Measurements from ENCODE around the gene KCTD16.

Gene KCTD16

DNA sequence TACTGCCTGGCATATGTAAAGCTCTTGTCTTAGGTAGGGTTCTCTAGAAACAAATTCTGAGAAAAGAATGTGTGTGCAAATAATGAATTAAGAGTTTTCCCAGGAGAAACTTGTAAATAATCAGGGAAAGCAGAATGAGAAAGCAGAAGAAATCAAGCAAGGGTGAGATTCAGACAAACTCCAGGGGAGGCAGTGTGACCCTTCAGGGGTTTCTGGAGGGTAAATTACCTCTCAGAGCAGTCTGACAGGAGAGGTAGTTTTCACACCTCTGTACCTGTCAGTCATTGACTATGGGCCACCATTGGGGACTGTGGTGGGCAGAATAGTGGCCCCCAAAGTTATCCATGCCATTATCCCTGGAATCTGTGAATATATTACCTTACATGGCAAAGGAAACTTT lies 124.6 kb downstream of the KCTD16 start:
- no peak for DNase-seq

DNA sequence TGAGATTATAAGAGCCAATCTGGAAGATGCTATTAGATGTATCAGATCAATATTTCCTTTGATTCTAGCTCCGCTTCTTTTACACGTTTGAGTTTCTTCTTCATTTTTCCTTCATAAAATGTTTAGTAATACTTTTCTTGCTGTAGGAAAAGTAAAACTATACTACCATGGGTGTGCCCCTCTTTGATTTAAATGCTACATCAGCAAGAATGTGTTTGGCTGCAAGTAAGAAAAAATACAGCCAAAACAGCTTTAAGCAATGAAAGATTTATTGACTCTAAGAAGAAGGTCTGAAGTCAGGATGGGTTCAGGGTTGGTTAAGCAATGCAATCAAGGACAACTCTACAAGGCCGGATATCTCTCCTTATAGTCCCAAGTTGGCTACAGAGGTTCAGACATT lies 126.4 kb downstream of the KCTD16 start:
- DNase-seq: no peak

DNA sequence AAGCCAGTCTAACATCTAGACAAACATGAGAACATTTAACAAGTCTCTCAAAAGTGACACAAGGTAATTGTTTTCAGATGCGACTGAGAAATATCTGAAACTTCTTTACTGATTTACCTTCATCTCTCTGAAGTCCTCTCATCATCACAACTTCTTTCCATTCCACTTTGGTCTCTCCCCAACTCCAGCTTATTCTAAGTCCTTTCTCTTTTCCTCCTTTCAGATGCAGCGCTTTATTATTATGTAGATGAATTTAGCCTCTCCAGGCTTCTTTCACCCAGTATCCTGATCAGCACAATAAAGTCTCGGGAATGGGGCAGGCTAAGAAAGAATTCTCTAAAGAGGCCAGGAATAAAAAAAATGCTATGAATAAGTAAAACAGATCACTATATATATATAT lies 128.0 kb downstream of the KCTD16 start:
- no peak for DNase-seq

DNA sequence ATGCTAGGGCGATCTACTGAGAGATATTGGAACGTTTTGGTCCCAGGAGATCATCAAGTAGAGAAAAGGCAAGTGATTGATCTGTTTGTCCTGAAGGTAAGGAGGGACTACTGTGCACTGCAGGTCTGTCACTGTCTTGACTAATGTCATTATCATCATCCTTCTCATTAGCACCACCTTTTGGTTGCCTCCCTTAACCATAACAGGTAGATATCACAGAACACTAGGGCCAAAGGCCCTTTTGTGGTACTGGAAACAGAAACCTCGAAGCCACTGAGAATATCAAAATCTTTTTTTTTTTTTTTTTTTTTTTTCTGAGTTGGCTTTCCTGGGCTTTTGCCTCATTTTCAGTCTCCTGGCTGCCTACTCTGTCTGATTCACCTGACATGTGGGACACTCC lies 134.0 kb downstream of the KCTD16 start:
- no peak for DNase-seq

DNA sequence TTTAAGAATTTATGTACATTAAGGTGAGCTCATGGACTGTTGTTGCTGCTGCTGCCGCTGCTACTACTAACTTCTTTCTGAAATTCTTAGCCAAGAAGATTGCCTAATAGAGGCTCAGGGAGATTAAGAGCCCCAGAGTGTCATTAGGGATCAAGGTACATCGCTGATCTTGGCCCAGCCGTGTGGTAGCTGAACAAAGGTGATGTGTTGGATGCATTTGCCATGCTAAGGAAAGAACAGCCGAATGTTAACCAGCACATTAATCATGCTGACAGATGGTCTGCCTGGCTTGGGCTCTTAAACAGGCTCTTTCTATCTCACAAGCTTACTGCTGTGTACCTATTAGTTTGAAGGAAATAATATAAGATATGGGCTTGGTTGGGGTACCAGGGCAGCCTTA lies 137.1 kb downstream of the KCTD16 start:
- DNase-seq: no peak

DNA sequence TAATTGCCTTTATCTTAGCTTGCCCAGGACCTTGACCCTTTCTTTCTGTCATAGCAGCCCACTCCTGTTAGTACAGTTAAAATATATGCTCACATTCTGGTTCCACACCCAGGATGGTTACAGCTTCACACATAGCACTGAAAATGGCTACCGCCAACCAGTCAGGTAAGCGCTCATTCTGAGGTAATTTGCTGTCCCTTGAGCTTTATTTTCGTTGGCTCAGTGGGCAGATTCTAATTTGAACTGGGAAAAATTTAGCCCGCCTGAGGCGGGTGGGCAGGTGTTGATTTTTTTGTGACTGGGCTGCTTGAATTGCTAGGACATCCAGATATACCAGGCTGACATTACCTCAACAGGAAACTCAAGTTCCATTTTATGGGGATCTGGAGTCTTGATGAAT lies 137.5 kb downstream of the KCTD16 start:
- DNase-seq: no peak

DNA sequence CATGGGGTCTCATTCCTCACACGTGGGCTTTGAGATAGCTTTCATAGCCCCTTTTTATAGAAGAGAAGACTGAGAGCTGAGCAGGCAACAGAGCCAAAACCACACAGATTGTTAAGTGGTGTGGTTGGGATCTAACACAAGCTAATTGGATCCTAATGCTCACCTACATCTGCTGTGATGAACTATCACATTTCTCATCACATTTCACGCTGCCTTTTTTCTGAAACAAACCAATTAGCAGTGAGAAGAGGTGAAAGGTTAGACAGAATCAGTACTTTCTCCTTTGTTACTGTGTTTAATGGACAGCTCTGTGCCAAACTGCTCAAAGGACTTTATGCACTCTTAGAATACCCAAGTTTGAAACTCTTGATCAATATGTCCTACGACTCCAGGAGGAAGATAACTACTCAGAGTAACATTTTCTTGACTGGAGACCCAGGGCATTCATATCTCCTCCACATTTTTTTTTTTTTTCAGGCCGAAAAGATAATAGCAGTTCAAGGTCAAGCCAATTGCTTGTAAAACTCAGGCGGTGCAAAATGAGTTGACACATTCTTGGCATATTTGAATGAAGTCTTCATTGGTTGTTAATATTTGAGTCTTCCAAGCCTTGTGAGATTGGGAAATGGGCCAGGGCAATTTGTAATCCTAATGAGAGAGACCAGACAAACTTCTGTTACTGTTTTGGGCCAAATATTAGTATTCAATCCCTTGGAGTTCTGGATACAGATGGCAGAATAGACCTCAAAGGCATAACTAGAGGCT lies 138.4 kb downstream of the KCTD16 start:
- DNase-seq: no peak

DNA sequence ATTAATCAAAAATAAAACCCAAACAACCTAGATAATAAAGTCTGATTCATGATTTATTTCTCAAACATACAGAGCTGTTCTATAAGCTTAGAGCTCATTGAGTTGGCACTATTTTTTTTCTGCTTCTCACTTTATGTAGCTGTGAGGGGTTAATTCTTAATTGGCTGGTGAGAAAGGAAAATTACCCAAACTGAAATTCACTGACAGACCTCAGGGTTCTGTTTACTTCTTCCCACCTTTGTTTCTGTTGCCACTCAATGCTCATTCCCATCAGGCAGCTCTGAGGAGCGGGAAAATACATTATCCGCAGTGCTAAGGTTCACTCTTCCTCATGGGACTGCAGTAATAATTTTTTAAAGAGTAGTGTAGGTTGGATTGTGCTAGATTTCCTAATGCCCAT lies 139.9 kb downstream of the KCTD16 start:
- DNase-seq: no peak

DNA sequence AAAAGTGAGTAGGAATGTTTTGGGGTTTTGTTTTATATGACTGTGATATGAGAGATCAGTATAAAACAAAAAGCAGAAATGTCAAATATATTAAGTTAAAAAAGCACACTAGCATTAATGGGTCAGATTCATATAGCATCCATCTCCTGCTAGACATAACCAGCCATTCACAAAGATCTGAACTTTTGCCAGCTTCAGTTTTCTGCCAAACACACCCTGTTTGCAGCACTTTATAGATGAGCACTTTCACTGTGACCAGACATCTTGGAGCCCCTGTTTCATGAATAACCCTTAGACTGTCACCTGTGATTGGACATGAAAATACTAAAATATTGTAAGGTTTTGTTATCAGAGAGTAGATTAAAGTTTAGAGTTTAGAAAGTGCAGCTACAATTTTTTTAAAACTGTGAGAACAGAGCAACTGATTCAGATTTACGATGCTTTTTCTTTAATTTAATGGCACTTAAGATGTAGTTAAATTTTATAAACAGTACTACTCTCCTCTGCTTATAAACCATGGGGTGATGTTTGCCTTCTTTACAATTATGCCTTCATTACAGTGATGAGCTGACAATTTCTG lies 142.6 kb downstream of the KCTD16 start:
- DNase-seq: no peak

DNA sequence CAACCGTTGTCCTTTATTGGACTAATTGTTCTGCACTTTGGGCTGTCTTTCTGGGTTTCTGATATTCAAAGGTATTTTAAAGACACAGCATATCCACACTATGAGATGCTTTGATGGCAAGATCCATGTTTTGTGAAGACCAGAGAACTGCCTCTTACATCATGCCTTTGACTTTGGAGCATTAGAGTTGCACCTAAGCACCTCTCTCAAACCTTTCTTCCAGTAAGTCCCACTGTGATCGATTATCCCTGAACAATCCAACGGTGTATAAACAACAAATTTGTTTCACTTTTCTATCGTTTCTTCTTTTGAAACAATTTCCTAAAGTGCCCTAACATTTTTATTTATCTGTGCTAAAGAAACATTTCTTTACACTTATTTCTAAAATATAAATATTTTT lies 144.4 kb downstream of the KCTD16 start:
- no peak for DNase-seq

DNA sequence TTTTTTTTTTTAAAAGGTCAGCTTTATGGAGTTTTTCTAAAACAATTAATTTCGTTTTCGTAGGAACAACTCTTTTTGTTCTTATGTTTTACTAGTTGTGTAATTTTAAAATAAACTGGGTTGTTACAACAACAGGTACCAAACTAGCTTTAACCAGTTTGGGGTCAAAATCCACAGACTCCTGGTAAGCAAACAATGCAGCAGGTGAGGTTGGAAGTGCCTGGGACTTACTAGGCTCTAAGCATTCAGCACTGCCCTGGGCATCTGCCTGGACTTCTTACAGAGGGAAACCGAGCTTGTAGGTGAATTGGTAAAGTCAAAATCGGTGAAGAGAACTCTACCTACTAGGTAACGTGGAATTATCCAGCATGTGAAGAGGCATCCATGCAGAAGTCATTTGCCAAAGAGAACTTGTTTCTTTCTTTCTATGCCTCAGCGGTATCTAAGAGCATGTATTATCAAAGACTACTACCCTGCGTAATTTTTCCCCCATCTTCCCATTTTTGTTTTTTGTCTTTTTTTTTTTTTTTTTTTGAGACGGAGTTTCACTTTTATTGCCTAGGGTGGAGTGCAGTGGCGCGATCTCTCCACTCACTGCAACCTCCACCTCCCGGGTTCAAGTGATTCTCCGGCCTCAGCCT lies 145.4 kb downstream of the KCTD16 start:
- no peak for DNase-seq

DNA sequence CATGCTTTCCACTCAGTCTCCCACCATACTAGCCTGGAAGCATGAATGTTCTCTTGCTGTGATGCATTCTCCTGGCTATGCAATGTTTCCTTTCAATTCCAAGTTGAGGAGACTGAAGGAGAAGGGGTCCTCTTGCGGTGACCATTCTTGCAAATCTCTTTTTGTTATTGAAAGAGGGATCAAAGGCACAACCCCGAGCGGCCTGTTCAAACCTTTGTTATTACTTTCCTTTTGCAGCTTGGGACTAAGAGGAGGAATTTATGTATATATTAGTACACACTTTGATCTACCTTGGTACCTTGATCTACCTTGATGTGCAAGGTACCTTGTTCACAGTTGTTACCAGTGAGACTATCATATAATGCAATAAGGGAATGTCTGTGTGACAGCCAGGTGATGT lies 147.3 kb downstream of the KCTD16 start:
- no peak for DNase-seq

DNA sequence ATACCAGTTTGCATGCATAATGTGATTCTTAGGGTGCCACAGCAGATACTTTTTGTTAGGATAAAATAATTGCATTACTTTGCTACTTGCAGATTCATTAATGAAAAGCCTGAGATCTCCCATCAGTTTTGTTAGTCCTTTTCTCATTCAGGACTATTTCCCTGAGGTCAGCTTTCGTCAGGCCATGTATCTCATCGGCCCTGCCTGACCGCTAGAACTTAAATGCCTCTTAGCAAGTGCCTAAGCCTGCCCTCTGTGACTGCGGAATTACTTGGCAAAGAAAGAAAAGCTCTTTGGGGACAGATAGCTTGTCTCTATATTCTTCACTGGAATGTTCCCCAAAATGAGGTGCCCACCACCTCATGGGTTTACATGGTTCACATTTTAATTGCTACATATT lies 147.8 kb downstream of the KCTD16 start:
- DNase-seq: no peak

DNA sequence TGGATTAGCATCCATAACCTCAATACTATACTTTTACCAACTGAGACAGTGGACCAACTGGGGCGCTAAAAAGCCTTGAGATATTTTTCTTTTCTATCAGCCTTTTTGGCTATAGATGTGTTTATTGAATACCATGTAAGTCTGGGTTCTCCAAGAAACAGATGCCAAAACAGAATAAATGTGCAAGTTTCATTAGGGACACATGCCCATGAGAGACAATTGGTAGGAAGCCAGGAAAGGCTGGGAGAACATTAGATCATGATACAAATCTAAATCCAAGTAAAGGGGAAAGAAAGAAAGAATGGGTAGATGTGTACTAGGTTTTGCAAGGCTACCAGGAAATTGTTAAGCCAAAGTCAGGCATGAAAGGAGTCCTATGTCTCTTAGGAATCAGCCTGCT lies 152.5 kb downstream of the KCTD16 start:
- DNase-seq: no peak

DNA sequence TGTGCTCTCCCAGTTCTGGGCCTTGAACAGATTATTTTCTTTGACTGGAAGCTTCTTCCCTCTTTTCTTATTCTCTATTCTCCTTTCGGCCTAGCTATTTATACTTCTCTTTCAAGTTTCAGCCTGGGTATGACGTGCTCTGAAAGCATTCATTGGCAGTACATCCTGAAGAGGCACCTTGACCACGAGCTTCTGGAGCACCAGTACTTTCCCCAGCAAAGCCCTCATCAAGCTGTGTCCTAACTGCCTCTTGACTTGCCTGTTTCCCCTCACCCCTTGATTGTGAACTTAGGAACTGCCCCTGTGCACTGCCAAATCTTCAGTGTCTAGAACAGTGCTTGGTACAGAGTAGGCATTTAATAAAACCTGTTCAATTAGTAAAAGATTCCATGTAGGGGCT lies 154.9 kb downstream of the KCTD16 start:
- DNase-seq: no peak

DNA sequence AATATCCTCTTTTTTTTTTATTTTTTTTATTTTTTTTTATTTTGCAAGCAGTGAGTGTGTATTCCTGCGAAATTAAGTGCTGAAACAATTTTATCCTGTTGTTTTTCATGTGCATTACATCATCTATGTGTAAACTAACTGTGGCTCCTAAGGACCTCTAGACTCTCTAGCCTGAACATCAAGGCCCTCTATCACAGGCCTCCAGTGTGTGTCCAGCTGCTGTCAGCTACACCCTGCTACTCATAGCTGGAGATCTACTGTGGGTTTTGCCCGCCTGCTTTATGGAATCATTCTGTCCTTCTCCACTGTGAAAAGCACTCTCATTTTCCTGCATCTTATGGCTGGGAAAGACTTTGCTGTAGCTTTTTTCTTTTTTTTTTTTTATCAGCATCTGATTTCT lies 157.8 kb downstream of the KCTD16 start:
- DNase-seq: no peak

DNA sequence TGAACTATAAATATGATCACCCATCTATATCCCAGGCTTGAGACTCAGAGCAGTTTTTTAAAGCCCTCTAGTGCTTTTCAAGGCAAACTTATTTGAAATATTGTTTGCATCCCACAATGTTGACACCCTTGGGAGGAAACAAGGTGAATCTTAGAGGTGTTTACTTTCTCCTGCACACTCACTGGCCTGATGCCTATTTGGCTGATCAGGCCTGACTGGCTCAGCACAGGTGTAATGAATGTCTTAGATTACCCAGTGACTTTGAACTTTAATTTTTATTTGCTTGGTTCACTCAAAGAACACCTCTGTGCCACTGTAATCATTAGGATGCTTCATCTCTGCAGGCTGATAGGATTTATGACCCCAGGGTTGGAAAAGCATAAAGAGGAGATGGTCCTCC lies 158.3 kb downstream of the KCTD16 start:
- no peak for DNase-seq

DNA sequence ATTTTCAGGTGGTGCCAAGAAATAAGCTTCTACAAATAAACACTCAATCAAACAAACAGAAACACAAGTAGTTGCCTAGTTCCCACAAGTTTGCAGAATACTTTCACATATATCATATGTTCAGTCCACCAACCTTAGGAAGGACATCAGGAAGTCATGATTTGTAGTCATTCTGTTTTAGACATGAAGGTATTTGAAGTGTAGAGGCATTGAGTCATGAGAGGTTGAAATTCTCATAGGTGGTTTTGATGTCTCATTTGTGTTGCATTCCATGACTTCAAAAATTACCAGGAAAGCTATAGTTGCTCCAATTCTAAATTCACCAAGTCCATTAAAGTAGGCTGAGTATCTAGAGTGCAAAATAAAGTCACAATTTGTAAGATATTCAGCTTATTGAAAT lies 159.0 kb downstream of the KCTD16 start:
- no peak for DNase-seq

DNA sequence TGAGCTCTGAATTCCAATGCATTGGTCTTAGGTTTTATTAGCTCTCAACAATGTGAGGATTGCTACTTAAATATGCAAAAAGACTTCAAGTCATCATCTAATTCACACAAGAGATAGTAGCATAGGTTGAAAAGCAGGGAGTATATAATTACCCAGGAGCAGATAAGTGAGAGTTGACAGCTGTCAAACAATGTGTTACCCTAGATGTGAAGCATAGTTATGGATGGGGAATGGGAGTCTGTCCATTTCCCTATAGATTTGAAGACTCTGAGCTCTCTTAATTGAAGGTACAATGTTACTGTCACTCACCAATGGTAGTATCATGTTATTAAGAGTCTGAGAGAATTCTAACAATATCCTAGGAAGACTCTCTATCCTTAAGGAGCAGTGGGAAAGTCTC lies 160.7 kb downstream of the KCTD16 start:
- no peak for DNase-seq

DNA sequence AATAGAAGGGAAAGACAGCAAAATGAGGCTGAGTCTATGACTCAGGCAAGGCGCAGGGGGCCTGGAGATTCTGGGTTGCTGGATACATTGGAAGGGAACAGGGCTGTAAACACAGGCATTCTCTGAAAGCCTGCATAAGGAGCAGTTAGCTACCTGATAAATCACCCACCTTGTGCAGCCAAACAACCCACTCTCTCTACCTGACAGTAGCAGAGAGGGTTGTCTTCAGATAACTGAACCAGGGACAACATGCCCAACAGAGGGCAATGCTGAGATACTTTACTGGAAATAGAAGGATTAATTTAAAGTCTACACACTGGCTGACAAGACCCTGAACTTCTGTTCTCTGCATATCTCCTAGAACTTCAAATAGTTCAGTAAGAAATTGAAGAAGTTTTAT lies 161.6 kb downstream of the KCTD16 start:
- no peak for DNase-seq

DNA sequence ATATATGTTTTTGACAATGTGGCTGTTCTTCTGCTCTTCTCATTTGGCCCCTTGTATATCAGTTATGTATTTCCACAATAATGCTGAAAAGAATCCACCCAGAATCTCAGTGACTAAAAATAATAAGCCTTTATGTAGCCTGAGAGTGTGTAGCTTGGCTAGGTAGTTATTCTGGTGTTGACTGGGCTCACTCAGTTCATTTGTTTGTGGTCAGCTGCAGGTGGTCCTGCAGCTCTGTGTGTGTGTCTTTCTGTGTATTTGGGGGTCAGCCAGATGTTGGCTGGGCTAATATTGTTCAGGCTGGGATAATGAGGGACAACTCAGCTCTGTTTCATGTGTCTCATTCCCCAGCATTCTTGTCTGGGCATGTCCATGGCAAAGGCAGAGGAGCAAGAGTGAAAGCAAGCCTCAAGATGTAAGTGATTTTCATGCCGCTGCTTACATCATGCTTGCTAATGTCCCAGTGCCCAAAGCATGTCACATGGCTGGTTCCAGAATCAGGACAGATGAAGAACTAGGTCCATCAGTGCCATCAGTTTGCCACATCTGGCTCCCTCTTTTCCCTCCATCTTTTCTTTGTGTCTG lies 162.8 kb downstream of the KCTD16 start:
- DNase-seq: no peak

DNA sequence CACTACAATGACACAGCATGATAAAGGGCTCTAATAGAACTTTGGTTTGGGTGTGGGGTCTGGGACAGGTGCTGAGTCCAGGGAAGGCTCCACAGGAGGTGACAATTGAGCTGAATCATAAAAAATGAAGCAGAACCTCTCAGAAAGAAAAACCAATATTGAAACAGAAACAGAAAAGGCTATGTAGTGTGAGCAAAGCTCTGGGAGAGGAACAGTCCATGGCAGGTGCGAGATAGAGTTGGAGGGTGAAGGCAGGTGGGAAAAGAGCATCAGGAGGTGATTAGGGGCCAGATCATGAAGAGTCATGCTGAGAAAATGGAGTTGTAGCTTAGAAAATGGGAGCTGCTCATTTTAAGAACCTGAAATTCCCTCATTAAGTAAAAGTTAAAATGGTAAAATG lies 164.9 kb downstream of the KCTD16 start:
- DNase-seq: no peak

DNA sequence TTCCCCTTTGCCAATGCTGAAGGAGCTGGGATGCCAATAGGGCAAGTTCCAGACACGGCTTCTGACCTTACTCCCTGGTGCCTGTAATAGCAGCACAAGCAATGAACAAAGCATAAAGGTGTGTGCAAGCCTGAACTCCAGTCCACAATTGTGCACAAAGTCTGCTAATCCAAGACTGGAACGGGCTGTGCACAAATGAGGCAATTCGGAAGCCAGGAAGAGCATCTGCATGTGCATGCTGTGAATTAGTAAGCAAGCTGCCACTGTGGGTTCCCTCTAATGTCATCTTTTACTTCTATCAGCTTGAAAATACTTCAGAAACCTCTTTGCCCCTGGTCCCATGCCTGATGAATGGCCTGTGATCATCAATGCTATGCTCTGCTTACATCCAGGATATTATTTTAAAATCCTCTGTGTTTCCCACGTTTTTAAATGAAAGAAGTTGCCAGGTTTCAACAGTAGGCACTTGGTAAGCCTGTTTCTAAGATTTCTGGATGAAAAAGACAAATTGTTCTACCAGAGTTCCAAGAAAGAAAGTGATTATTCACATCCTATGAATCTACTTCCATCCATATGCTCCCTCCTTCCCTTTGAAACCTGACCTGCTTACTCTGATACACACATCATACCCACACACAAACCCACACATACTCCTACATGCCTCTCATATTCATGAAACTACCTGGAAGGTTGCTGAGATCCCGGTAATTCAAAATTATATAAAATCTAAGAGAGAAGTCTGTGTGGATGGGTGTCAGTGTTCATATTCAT lies 165.7 kb downstream of the KCTD16 start:
- no peak for DNase-seq
